ENCODE measurements around the gene L1CAM.

The L1CAM gene

DNA sequence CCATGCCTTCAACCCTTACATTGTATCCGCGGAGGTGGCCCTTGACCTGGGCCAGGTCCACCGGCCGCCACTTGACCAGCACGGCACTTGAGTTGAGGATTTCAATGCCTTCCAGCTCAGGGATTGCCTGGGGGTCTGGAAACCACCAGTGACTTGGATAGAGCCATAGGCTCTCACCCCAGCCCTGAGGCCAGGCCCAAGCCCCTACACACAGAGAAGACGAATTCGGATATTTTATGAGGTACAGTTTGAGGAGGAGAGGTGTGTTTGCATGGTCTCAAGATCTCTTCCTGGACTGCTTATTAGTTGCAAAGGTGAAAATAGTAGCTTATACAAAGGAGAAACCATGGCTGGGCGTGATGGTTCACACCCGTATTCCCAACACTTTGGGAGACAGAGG, 20.3 kb downstream of the L1CAM start:
- no peak for DNase-seq (ENCODE audit: low read depth in 4 of 4, low spot score in 1 of 4)

GRCh38 chrX:153865321-153865580, 20.7 kb downstream of the L1CAM start:
- DNase-seq (ENCODE audit: low read depth in 4 of 4, low spot score in 1 of 4): no peak

DNA sequence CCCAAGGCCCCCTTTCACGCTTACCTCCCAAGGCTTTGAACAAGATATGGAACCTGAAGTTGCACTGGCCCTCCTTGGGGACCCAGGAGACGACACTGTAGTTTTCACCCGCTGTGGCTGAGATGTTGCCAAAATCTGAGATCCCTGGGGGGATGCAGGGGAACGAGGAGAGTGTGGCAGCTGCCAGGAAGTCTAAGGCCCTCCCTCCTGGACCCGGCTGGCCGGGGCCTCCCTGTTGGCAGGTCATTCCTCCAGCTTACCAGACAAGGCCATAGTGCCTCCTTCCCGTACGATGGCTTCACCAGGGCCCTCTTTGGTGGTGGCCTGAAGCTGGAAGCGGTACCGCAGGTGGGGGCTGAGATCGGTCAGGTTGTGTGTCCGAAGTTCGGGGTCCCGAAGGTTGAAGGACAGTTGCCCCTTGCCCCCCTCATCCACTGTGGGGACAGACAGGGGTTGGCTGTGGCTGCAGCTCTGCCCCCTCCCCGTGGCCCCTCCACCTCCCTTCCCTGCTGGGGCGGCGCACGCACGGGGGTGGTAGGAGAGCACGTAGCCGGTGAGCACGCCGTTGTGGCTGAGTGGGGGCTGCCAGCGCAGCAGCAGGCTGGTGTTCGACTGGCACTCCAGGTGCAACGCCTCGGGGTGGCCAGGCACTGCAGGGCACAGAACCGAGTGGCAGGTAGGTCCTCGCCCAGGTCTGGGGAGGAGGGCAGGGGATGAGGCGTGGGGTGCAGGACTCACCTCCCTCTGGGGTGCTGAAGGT, 21.2 kb downstream of the L1CAM start:
- no peak for DNase-seq (ENCODE audit: low read depth in 4 of 4, low spot score in 1 of 4)

DNA sequence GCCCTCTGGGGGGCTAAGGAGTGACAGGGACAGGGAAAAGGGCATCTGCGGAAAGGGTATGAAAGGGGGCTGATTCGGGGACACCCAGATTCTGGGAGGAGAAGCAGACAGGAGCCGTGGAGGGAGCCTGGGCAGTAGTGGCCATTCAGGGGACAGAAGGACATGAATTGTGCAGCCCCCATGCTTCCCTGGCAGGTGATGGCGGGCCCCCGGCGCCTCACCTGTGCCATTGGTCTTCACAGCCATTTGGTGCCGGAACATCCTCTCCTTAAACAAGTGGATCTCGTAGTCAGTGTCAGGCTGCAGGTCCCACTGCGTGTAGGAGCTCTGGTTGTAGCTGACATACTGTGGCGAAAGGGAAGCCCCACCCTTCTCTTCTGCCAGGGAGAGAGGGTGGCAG, 21.9 kb downstream of the L1CAM start:
- no peak for DNase-seq (ENCODE audit: low read depth in 4 of 4, low spot score in 1 of 4)

GRCh38 chrX:153863251-153863991, 22.6 kb downstream of the L1CAM start:
- DNase-seq (ENCODE audit: low read depth in 4 of 4, low spot score in 1 of 4): no peak

DNA sequence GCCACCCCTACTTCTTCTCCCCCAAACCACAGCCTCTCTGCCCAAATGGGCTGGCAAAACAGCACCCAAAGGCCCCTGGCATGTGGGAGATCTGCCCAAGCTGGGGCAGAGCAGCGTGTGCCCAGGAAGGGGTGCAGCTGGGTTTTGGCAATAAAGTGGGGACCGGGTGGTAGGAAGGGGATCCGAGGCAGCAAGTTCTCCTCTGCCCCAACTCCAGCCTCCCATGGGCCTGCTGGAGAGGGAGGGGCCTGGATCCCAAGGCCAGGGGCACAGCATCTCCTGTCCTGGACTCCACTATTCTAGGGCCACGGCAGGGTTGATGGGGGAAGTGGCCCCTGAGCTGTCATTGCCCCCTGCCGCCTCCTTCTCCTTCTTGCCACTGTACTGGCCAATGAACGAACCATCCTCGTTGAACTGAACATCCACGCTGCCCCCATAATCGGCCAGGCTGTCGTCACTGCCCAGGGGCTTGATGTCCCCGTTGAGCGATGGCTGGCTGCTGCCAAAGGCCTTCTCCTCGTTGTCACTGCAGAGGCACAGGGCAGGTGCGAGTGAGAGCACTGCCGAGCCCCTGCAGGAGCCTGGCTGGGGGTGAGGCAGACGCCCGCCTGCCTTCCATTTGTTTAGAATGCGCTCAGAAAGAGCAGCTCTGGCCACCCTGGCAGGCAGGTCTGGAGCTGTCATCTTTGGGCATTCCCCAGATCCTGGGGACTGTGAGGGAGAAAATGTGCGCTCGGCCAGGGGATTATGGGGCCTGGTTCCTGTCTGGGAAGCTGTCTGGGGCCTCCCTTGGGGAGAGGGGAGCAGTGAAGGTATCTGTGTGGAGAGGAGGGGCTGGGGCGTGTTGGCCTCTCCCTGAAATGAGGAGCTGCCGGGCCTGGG, 23.4 kb downstream of the L1CAM start:
- DNase-seq (ENCODE audit: low read depth in 4 of 4, low spot score in 1 of 4): no peak

DNA sequence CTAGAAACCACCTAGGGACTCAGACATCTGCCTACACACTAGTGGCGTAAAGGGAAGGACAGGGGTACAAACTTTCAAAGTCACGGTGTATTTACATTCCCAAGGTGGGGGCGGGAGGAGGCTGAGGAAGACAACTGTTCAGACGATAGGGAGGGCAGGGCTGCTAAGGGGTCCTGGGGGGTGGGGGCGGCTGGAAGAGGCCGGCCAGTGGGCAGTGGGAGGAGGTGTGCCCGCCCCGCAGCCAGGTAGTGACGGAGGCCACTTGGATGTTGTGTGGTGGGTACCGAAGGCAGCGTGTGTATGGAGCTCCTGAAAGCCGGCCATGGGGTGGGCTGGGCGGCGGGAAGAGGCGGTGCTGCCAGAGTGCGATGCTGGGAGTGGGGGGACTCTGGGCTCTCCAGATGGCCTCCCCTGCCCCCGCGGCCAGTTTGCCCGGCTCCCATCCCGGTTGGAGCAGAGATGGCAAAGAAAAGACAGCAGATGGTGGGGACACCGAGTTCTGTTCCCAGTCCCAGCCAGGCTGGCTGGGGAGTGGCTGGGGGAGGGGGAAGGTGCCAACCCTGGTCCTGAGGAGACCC, 24.2 kb downstream of the L1CAM start:
- DNase-seq (ENCODE audit: low read depth in 4 of 4, low spot score in 1 of 4): no peak

GRCh38 chrX:153861151-153861550, 24.8 kb downstream of the L1CAM start:
- no peak for DNase-seq (ENCODE audit: low read depth in 4 of 4, low spot score in 1 of 4)

DNA sequence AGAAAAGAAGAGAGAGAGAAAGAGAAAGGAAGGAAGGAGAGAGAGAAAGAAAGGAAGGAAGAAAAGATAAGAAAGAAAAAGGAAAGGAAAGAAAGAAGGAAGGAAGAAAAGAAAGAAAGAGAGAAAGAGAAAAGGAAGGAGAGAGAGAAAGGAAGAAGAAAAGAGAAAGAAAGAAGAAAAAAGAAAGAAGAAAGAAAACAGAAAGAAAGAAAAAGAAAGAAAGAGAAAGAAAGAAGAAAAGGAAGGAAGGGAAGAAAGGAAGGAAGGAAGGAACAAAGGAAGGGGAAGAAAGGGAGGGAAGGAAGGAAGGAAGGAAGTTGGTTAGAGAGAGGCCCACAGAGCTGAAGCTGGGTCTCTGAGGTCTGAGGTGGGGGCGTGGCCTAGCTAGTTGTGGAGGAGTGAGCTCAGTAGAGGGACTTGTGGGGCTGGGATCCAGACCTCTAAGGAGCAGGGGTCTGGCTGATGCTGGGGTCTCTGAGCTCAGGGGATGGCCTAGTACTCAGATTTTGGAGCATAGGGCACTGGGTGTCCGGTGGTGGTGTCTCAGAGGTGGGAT, 28.5 kb downstream of the L1CAM start:
- DNase-seq (ENCODE audit: low read depth in 4 of 4, low spot score in 1 of 4): no peak

GRCh38 chrX:153854702-153855101, 31.3 kb downstream of the L1CAM start:
- DNase-seq (ENCODE audit: low read depth in 4 of 4, low spot score in 1 of 4): no peak

- DNase-seq (ENCODE audit: low read depth in 4 of 4, low spot score in 1 of 4): no peak
Observed at GRCh38 chrX:153853902-153854267, 32.1 kb downstream of the L1CAM start.

GRCh38 chrX:153853180-153853901, 32.6 kb downstream of the L1CAM start:
- DNase-seq (ENCODE audit: low read depth in 4 of 4, low spot score in 1 of 4): no peak

GRCh38 chrX:153851981-153852380, 34.0 kb downstream of the L1CAM start:
- DNase-seq (ENCODE audit: low read depth in 4 of 4, low spot score in 1 of 4): no peak

- no peak for DNase-seq (ENCODE audit: low read depth in 4 of 4, low spot score in 1 of 4)
Observed at GRCh38 chrX:153848325-153848724, 37.6 kb downstream of the L1CAM start.

DNA sequence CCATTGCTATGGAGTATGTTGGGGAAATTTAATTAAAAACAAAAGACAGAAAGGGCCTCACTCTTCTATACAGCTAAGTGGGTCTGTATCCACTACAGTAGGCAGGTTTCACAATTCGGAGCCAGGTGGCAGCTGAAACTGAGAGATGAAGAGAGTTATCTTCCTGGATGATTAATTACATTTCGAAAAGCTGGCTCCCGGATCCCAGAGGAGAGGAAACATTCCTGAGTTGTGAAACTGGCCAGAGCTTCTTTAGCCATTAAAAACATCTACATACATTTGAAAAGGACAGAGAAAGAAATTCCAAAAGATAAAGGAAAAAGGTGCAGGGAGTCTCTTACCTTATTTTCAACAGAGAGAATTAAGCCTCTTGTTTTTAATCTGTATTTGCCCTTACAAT, 40.1 kb downstream of the L1CAM start:
- DNase-seq (ENCODE audit: low read depth in 4 of 4, low spot score in 1 of 4): no peak

DNA sequence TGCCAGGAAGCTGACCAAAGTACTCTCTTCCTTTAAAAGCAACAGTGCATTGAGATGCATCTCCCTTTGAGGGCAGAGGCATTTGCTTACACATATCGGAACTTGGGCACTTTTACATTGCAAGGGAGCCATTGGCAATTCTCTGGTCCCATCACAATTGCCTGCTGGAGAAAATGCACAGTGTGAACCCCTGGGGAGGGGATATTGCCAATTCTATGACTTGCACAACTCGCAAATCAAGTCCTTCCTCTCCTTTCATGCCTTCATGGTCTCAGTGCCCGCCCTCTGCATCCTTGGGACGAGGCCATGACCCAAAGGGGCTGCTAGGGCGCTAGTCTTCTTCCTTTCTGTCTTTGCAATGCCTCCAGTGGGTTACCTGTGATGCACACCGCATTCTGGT, 40.8 kb downstream of the L1CAM start:
- DNase-seq (ENCODE audit: low read depth in 4 of 4, low spot score in 1 of 4): no peak

DNA sequence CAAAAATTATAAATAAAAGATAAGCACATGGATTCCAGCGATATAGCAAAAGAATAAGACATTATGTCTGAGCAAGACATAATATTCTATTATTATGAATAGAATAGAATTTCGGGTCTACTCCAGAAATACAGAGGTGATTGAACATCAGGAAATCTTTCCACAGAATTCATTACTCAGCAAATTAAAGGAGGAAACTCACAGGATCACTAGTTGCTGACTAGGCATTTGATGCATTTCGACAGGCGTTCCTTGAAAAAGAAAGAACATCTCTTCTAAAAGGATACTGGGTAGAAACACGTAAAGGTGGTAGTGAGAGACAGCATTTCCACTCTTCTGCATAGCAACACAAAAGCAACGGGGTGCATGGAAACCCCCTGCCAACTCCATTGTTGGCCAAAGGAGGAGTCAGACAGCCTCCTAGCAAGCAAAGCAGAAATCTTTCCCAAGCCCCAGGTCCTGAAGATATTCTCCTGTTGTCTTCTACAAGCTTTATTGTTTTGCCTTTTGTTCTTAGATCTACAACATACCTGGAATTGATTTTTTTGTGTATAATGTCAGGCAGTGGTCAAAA, 41.4 kb downstream of the L1CAM start:
- no peak for DNase-seq (ENCODE audit: low read depth in 4 of 4, low spot score in 1 of 4)

DNA sequence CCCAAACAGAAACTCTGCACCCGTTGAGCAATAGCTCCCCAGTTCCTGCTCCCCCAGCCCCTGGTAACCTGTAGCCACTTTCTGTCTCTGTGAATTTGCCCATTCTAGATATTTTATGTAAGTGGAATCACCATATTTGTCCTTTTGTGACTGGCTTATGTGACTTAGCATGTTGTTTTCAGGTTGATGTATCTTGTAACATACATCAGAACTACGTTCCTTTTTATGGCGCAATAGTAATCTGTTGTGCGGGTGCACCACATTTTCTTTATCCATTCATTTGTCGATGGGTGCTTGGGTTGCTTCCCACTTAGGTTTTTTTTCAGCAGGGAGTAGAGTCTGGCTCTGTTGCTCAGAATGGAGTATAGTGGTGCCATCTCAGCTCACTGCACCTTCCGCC, 49.1 kb downstream of the L1CAM start:
- no peak for DNase-seq (ENCODE audit: low read depth in 4 of 4, low spot score in 1 of 4)

DNA sequence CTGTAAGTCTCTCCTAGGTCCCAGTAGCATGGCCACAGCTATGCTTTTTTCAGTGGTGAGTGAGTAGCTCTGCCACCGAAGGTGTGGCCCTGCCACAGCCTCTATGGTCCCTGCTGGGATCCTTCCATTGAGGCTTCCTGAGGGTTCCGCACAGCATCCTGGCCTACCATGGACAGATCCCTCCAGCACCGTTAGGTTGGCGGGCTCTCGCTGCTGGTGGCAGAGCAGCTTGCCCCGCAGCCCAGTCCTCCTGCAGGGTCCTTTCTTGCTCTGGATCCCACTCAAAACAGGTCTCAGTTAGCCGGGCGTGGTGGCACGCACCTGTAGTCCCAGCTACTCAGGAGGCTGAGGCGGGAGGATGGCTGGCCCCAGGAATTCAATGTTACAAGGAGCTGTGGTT, 53.2 kb downstream of the L1CAM start:
- DNase-seq (ENCODE audit: low read depth in 4 of 4, low spot score in 1 of 4): no peak

GRCh38 chrX:153831429-153832150, 54.4 kb downstream of the L1CAM start:
- DNase-seq (ENCODE audit: low read depth in 4 of 4, low spot score in 1 of 4): no peak

Measured in stimulated activated CD4-positive, alpha-beta T cell treated with anti-CD3 and anti-CD28 coated beads, Interleukin-1b, Interleukin-23, amount 100 ng/mL, for 24 hours (primary cell).